ENCODE results near the gene UBE2L3. TPM values are rescaled to one million over a fixed set of nuclear protein-coding genes. Genes with fewer than 3 reads are reported as not detected.

UBE2L3 gene
- total RNA-seq, 1 donor from 2014 or later = 22.0 TPM

DNA sequence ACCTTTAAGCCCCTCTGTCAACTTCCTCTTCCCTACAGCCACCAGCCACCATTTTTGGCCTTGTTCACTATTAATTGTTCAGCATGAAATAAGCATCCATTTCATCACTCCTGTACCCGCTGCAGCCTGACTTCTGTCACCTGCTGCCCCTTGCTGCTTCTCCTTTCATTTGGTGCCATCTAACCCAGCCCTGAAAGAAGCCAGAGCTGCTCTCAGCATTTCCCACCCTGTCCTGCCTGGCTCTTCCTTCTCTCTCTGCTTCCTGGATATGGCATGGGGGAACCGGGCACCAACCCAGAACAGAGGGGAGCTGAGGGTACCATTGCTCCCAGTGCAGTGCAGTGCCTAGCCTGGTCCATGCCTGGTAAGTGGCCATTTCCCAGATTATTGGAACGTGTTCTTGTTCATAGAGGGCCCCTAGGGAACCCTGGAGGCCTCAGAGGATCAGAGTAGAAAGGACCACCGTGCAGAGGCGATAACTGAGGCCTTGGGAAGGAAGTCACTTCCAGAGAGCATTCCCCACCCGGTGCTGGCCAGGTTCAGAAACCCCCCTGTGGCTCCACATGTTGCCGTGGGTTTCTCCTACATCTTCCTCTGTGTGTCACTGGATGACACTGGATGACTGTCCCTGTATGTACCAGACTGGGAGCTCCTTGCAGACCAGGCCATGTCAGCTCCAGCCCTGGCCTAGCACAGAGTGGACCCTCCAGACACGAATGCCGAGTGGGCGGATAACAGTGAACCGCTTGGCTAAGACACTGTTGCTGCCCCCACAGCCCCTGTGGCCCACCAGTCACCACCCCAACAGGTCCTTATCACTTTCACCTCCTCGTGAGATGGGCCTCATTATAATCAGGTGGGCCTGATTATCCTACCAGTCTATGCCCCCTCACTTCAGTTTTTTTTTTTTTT lies 57.6 kb downstream of the UBE2L3 start:
- intact Hi-C loops (cut with DNase I) = loop anchor here (5.0 kb wide), 1 partner anchor 33 kb away; no protein-coding TSS in a partner anchor
- H3K9me3 ChIP-seq = no peaks in the 10 kb centered on the region
- no peak for DNase-seq (ENCODE audit: low spot score in 2 of 2)
- H3K4me3 ChIP-seq = no peak overlapping the region
- peaks cover 15 to 26% of the 10 kb centered on the region in 2 donors for H3K4me1 ChIP-seq
- H3K27me3 ChIP-seq = no peaks in the 10 kb centered on the region
- peak overlapping the region; percentile 59 to 62 for H3K27ac ChIP-seq
- H3K36me3 ChIP-seq = peaks cover 0 to 9% of the 10 kb centered on the region in 2 donors
- TF ChIP-seq, protein P1, sequence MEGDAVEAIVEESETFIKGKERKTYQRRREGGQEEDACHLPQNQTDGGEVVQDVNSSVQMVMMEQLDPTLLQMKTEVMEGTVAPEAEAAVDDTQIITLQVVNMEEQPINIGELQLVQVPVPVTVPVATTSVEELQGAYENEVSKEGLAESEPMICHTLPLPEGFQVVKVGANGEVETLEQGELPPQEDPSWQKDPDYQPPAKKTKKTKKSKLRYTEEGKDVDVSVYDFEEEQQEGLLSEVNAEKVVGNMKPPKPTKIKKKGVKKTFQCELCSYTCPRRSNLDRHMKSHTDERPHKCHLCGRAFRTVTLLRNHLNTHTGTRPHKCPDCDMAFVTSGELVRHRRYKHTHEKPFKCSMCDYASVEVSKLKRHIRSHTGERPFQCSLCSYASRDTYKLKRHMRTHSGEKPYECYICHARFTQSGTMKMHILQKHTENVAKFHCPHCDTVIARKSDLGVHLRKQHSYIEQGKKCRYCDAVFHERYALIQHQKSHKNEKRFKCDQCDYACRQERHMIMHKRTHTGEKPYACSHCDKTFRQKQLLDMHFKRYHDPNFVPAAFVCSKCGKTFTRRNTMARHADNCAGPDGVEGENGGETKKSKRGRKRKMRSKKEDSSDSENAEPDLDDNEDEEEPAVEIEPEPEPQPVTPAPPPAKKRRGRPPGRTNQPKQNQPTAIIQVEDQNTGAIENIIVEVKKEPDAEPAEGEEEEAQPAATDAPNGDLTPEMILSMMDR (IDR thresholded peaks at IDR 0.05) = no peak

- TF ChIP-seq, protein P1 (IDR thresholded peaks at IDR 0.05) = no peak
- Histone ChIP-seq H3K4me1 (peaks cover 15 to 26% of the 10 kb centered on the region in 2 donors), H3K9me3 (no peaks in the 10 kb centered on the region), H3K36me3 (peaks cover 0 to 9% of the 10 kb centered on the region in 2 donors), H3K27me3 (no peaks in the 10 kb centered on the region), H3K27ac (no peak overlapping the region), H3K4me3 (no peak overlapping the region)
- DNase-seq (ENCODE audit: low spot score in 2 of 2) = no peak
- intact Hi-C loops (cut with DNase I) = loop anchor here (5.0 kb wide), 1 partner anchor 34 kb away; no protein-coding TSS in a partner anchor
These were observed 58.7 kb downstream of the UBE2L3 start for GRCh38 chr22:21626073-21626734.

DNA sequence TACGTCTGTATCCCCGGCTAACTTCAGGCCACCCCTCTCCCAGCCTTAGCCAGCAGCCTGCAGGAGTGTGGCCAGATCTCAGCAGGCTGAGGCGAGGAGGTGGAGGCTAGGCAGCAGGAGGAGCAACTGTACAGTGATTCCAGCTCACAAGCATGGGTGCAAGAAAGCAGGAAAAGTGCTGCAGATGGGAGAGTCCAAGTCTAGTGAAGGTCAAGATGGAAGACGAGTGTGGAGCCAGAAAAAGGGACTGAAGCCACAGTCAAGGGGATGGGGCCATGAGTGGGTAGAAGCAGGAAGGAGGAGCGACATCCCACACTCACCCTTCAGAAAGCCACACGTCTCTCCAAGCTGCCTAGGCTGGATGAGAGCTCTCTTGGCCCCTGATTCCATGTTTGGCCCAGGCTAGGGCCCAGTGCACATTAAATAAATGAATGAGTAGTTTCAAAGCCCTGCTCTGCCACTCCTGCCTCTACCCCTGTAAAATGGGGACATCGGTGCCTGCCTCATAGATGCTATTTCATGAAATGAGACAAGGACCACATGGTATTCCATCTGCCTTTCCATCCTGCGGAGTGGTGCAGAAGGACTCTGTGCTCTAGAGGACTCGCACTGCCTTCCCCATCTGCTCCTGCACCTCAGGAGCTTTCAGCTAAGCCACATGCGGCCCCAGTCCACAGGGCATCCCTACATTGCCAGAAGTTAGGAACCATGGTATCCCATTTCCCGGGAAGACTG lies 59.4 kb downstream of the UBE2L3 start:
- TF ChIP-seq, protein P1 (IDR thresholded peaks at IDR 0.05) = no peak
- no peak for DNase-seq (ENCODE audit: low spot score in 2 of 2)
- H3K36me3 ChIP-seq = peaks cover 0 to 9% of the 10 kb centered on the region in 2 donors
- peaks cover 15 to 26% of the 10 kb centered on the region in 2 donors for H3K4me1 ChIP-seq
- intact Hi-C loops (cut with DNase I) = loop anchor here (5.0 kb wide), 1 partner anchor 35 kb away; no protein-coding TSS in a partner anchor
- H3K4me3 ChIP-seq = no peak overlapping the region
- H3K9me3 ChIP-seq = no peaks in the 10 kb centered on the region
- H3K27ac ChIP-seq = no peak overlapping the region
- H3K27me3 ChIP-seq = no peaks in the 10 kb centered on the region

- Histone ChIP-seq H3K9me3 (no peaks in the 10 kb centered on the region), H3K4me1 (peaks cover 13 to 23% of the 10 kb centered on the region in 2 donors), H3K36me3 (peaks cover 0 to 5% of the 10 kb centered on the region in 2 donors), H3K4me3 (peak overlapping the region; percentile 88 to 89), H3K27me3 (no peaks in the 10 kb centered on the region), H3K27ac (peak overlapping the region; percentile 77 to 87)
- TF ChIP-seq, protein P1 (IDR thresholded peaks at IDR 0.05) = no peak
- intact Hi-C loops (cut with DNase I) = loop anchor here (1.0 to 5.0 kb wide), 3 partner anchors 14 to 60 kb away; partner anchors contain the start of gene SDF2L1
- no peak for DNase-seq (ENCODE audit: low spot score in 2 of 2)
These were observed 61.1 kb downstream of the UBE2L3 start for GRCh38 chr22:21628386-21629254.

Data from ascending aorta (tissue), 2 donors.